K562 (cell line): Measurements from ENCODE around the gene STPG4. TPM values are rescaled to one million over a fixed set of nuclear protein-coding genes. Genes with fewer than 3 reads are reported as not detected.

ENCODE experiments used
- ATAC-seq: fragments of 200-7000 bp; cut with Tn5 transposase; 3 replicates; pipeline ENCODE4 v1.9.1; 2020; ENCODE audit warnings: moderate library complexity
- BruUV-seq: library from RNA; stranded (reverse); fragments of 400-500 nt; replicated peaks from 2 replicates; lab custom pipeline; 2021; lab: Mats Ljungman, UMichigan
- CTCF ChIA-PET: fragments of 300-600 bp; formaldehyde crosslinking; extraction: SDS; loops from one replicate; lab custom pipeline; 2021; ENCODE audit warnings: low intra/inter-chr PET ratio; lab: Yijun Ruan, JAX
- POLR2A ChIA-PET: fragments of 300-600, 350-650 bp; sonication (Branson Sonifier 250); formaldehyde crosslinking; extraction: SDS; loops from one replicate; lab custom pipeline; 2021; ENCODE audit warnings: antibody characterized with exemption, inconsistent platforms; lab: Yijun Ruan, JAX
- DNase-seq, 4 experiments: peaks; one replicate each; pipeline versions ENCODE4 v3.0.0 to v3.0.0-alpha.2; 2011 to 2018; ENCODE audit warnings: low spot score in 3 of 4, mixed read lengths in 3 of 4; ENCODE audit errors: extremely low read depth in 1 of 4
- FAIRE-seq: peaks from 2 replicates; lab custom pipeline; 2011; peaks lifted over from hg19 to GRCh38; lab: Jason Lieb, UNC
- H2AFZ ChIP-seq: 2 replicates; pipeline ENCODE4 v1.6.0; 2011; ENCODE audit warnings: low read depth, low read length, control low read depth, inconsistent platforms
- H3K27ac ChIP-seq: fragments of 200-600 bp; 3 replicates; pipeline ENCODE4 v1.8.0; 2011; ENCODE audit warnings: low read depth, mild to moderate bottlenecking, control low read depth, inconsistent platforms, low read length, moderate library complexity, mixed read lengths; ENCODE audit errors: extremely low read depth
- H3K27me3 ChIP-seq, 2 experiments: fragments of 300-600 bp in 1 of 2; 2 replicates in 1 of 2; 3 replicates in 1 of 2; pipeline versions ENCODE4 v1.6.0 to v1.8.0; 2011; ENCODE audit warnings: inconsistent platforms in 2 of 2, low read length in 2 of 2, mild to moderate bottlenecking in 1 of 2, mixed read lengths in 1 of 2, moderate library complexity in 1 of 2; ENCODE audit not compliant: control insufficient read depth in 2 of 2, insufficient read depth in 2 of 2
- H3K36me3 ChIP-seq: fragments of 300-600 bp; 3 replicates; pipeline ENCODE4 v1.8.0; 2011; ENCODE audit warnings: mild to moderate bottlenecking, low read length, inconsistent platforms; ENCODE audit not compliant: control insufficient read depth, insufficient read depth
- H3K4me1 ChIP-seq, 2 experiments: fragments of 200-600 bp in 1 of 2; replicated peaks in 1 of 2; 2 replicates in 1 of 2; 3 replicates in 1 of 2; pipeline versions ENCODE4 v1.5.1 to v1.8.0; 2011; ENCODE audit warnings: inconsistent platforms in 2 of 2, low read length in 2 of 2, mild to moderate bottlenecking in 1 of 2, mixed read lengths in 1 of 2, moderate library complexity in 1 of 2; ENCODE audit not compliant: control insufficient read depth in 2 of 2, insufficient read depth in 2 of 2
- H3K4me2 ChIP-seq: 2 replicates; pipeline ENCODE4 v1.6.1; 2011; ENCODE audit warnings: low read length, control low read depth, inconsistent platforms, mixed read lengths; ENCODE audit not compliant: insufficient read depth
- H3K4me3 ChIP-seq: fragments of 200-600 bp; sonication (generic), shearing (Covaris generic); 2 replicates; pipeline ENCODE4 v1.5.1; 2016; ENCODE audit warnings: control low read depth, inconsistent platforms
- H3K79me2 ChIP-seq: fragments of 200-600 bp; 3 replicates; pipeline ENCODE4 v1.8.0; 2011; ENCODE audit warnings: low read length, inconsistent platforms; ENCODE audit not compliant: control insufficient read depth, insufficient read depth
- H3K9ac ChIP-seq, 2 experiments: 2 replicates each; pipeline versions ENCODE4 v1.6.0 to v1.6.1; 2011; ENCODE audit warnings: low read depth in 2 of 2, low read length in 2 of 2, control low read depth in 1 of 2, inconsistent platforms in 1 of 2, mild to moderate bottlenecking in 1 of 2, mixed read lengths in 1 of 2; ENCODE audit not compliant: insufficient read depth in 1 of 2
- H3K9me1 ChIP-seq: one replicate; pipeline ENCODE4 v1.6.0; 2011; ENCODE audit warnings: inconsistent platforms, mild to moderate bottlenecking, low read length, moderate library complexity; ENCODE audit not compliant: control insufficient read depth, insufficient read depth
- H3K9me3 ChIP-seq: replicated peaks from 2 replicates; pipeline ENCODE4 v1.5.1; 2011; ENCODE audit warnings: low read depth, low read length, inconsistent platforms; ENCODE audit not compliant: control insufficient read depth, insufficient read depth
- H4K20me1 ChIP-seq: replicated peaks from 2 replicates; pipeline ENCODE4 v1.6.1; 2011; ENCODE audit warnings: low read length, inconsistent platforms, mixed read lengths; ENCODE audit not compliant: control insufficient read depth, insufficient read depth
- EZH2 ChIP-seq: IDR thresholded peaks from 2 replicates; pipeline ENCODE4 v1.6.1; 2012; ENCODE audit warnings: low read depth, mild to moderate bottlenecking, inconsistent platforms, low read length, borderline replicate concordance
- KAT2B ChIP-seq: IDR thresholded peaks from one replicate; pipeline ENCODE4 v1.6.1; 2012; ENCODE audit warnings: low read depth, mild to moderate bottlenecking, control low read depth, inconsistent platforms, low read length, moderate library complexity
- NFIX ChIP-seq: fragments of 250-450 bp; sonication (Bioruptor Pico); IDR thresholded peaks from 2 replicates; pipeline ENCODE4 v1.4.0; 2020; ENCODE audit warnings: low read depth, mild to moderate bottlenecking, moderate library complexity
- RBM17 ChIP-seq: fragments of 200-400 bp; formaldehyde crosslinking; IDR thresholded peaks from 2 replicates; pipeline ENCODE4 v1.6.1; 2017; ENCODE audit warnings: low read depth, mild to moderate bottlenecking, low read length, borderline replicate concordance
- TCFL5 ChIP-seq: fragments of 250-450 bp; sonication (Bioruptor Pico); conservative IDR thresholded peaks from 2 replicates; pipeline ENCODE4 v1.6.1; 2021; ENCODE audit warnings: mild to moderate bottlenecking, moderate library complexity, matching md5 sums
- ZNF232 ChIP-seq: sonication (generic); formaldehyde crosslinking; IDR thresholded peaks from 2 replicates; pipeline ENCODE4 v1.8.0; 2022; ENCODE audit warnings: mild to moderate bottlenecking, missing genetic modification reagents
- ZNF449 ChIP-seq: fragments of 250-450 bp; sonication (Bioruptor Pico); IDR thresholded peaks from 2 replicates; pipeline ENCODE4 v1.8.0; 2022; ENCODE audit warnings: moderate library complexity, mild to moderate bottlenecking, inconsistent platforms
- ZNF77 ChIP-seq: fragments of 250-450 bp; sonication (Bioruptor Pico); IDR thresholded peaks from 2 replicates; pipeline ENCODE4 v1.5.0; 2020
- WGBS: fragments of 100-300 bp; shearing (Covaris generic); methylation state at CpG from one replicate; pipeline ENCODE4 v1.1.6; 2016; ENCODE audit warnings: low coverage, mixed read lengths; ENCODE audit not compliant: insufficient coverage; ENCODE audit errors: missing lambda C conversion rate; 5-methylcytosine and 5-hydroxymethylcytosine counted together
- in situ Hi-C: fragments of 300-500 bp; cut with MboI; formaldehyde crosslinking; loops from 4 replicates; pipeline ENCODE4 v1.15.0; 2018; ENCODE audit warnings: inconsistent platforms, mixed read lengths
- intact Hi-C: fragments of 100-400 bp; cut with micrococcal nuclease; formaldehyde crosslinking; loops from 2 replicates; pipeline ENCODE4 v1.14.2; 2022
- polyA plus RNA-seq, 8 experiments: library from polyadenylated mRNA; depleted of rRNA in 4 of 8; stranded (reverse) in 5 of 8; unstranded in 3 of 8; fragments of >200 nt; fragmentation: Nextera tagmentation in 2 of 8; fragmentation: Illumina TruSeq in 1 of 8; extraction: Ambion mirVana in 2 of 8; extraction: Trizol in 1 of 8; gene quantifications; 2 replicates each; pipeline versions ENCODE4 v1.2.1 to v1.2.3, GENCODE V29; 2011 to 2014; ENCODE audit warnings: inconsistent platforms in 1 of 8, missing spikeins in 1 of 8
- total RNA-seq, 7 experiments: library from RNA; depleted of rRNA in 6 of 7; stranded (reverse); fragments of >200 nt in 6 of 7; fragmentation: Illumina TruSeq in 2 of 7; extraction: Trizol in 2 of 7; gene quantifications; 2 replicates each; pipeline versions ENCODE4 v1.2.1 to v1.2.3, GENCODE V29; 2011 to 2021; ENCODE audit warnings: low replicate concordance in 1 of 7
- TF ChIP-seq, protein P1 (sequence below): sonication (generic); formaldehyde crosslinking; IDR thresholded peaks from 2 replicates; pipeline ENCODE4 v1.8.0; 2022; ENCODE audit warnings: missing genetic modification reagents, mild to moderate bottlenecking, borderline replicate concordance

The STPG4 gene
- total and polyA plus RNA-seq, 9 of the 15 experiments (the other 6 are each of a cell fraction or from before 2014, with no cell fraction given), result 0.10 to 0.68 (median 0.22) TPM; not detected in 6

GRCh38 chr2:47073217-47073616, 81.9 kb downstream of the STPG4 start:
- ATAC-seq (no peak), DNase-seq (no peak), FAIRE-seq (no peak)
- Histone ChIP-seq H3K9me3 (no peaks in the 10 kb centered on the region), H4K20me1 (peaks cover 13% of the 10 kb centered on the region), H3K27me3 (no peaks in the 10 kb centered on the region), H2AFZ (no peak overlapping the region), H3K9ac (no peak overlapping the region), H3K9me1 (no peaks in the 10 kb centered on the region), H3K36me3 (no peaks in the 10 kb centered on the region), H3K4me1 (peaks cover 0 to 11% of the 10 kb centered on the region in 2 experiments; a peak in 3 of 5 replicates), H3K27ac (no peak overlapping the region), H3K4me2 (no peak overlapping the region), H3K4me3 (no peak overlapping the region), H3K79me2 (no peaks in the 10 kb centered on the region)
- no TSS peak for BruUV-seq
- CTCF ChIA-PET, result no interaction called here
- POLR2A ChIA-PET, result interaction anchor here (0.8 kb wide), 1 partner anchor 13 kb away, joined by 3 read pairs; no protein-coding TSS in a partner anchor
- WGBS, result 64% methylated on average over 9 of the region's 9 CpGs
- TF ChIP-seq NFIX (CRISPR knock-in tag), result no peak
- no peak for TF ChIP-seq RBM17
- no peak for TF ChIP-seq ZNF449 (CRISPR knock-in tag)
- TF ChIP-seq EZH2, result no peak
- TF ChIP-seq ZNF232 (CRISPR knock-in tag), result no peak
- TF ChIP-seq TCFL5 (CRISPR knock-in tag), result no peak
- TF ChIP-seq, protein P1, sequence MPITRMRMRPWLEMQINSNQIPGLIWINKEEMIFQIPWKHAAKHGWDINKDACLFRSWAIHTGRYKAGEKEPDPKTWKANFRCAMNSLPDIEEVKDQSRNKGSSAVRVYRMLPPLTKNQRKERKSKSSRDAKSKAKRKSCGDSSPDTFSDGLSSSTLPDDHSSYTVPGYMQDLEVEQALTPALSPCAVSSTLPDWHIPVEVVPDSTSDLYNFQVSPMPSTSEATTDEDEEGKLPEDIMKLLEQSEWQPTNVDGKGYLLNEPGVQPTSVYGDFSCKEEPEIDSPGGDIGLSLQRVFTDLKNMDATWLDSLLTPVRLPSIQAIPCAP (CRISPR knock-in tag), result no peak
- TF ChIP-seq KAT2B, result no peak
- no peak for TF ChIP-seq ZNF77 (CRISPR knock-in tag)
- in situ Hi-C loops (no loop called here), intact Hi-C loops (no loop called here)
